ENCODE data around the gene UBASH3B. TPM values are rescaled to one million over a fixed set of nuclear protein-coding genes. Genes with fewer than 3 reads are reported as not detected.
A peak's percentile ranks its signal among the peaks of the same experiment; 100 is the strongest.

Gene UBASH3B
- polyA plus RNA-seq, 4 donors, result 0.89 to 2.1 (median 1.0) TPM

GRCh38 chr11:122652495-122652894 lies 3.0 kb upstream of the UBASH3B start:
- no peak overlapping the region for H3K4me3 ChIP-seq (ENCODE audit: low read depth in 1 of 3, low read length in 3 of 3)
- no peak overlapping the region for H3K27ac ChIP-seq (ENCODE audit: low read depth in 1 of 3, low read length in 2 of 3)
- H3K36me3 ChIP-seq (ENCODE audit: control insufficient read depth in 3 of 3, insufficient read depth in 2 of 3, low read depth in 1 of 3, low read length in 3 of 3), result no peaks in the 10 kb centered on the region
- no peaks in the 10 kb centered on the region for H3K9me3 ChIP-seq (ENCODE audit: control insufficient read depth in 2 of 2, insufficient read depth in 1 of 2, low read depth in 1 of 2, low read length in 1 of 2)
- WGBS, 3 donors, result 62 to 75% (median 63%) methylated on average over 2 of the region's 2 CpGs
- H3K4me1 ChIP-seq (ENCODE audit: control insufficient read depth in 3 of 3, insufficient read depth in 2 of 3, low read depth in 1 of 3, low read length in 2 of 3), result peaks cover 0 to 9% (median 4%) of the 10 kb centered on the region in 3 donors
- DNase-seq (no peak), FAIRE-seq (no peak)
- H3K27me3 ChIP-seq (ENCODE audit: control insufficient read depth in 3 of 3, insufficient read depth in 3 of 3, low read length in 3 of 3), result peaks cover 0 to 33% (median 0%) of the 10 kb centered on the region in 3 donors

- peaks cover 0 to 5% of the 10 kb centered on the region in 2 donors for H3K9me3 ChIP-seq (ENCODE audit: control insufficient read depth in 2 of 2, insufficient read depth in 1 of 2, low read depth in 1 of 2, low read length in 1 of 2)
- no peak overlapping the region for H3K4me3 ChIP-seq (ENCODE audit: low read depth in 1 of 3, low read length in 3 of 3)
- H3K4me1 ChIP-seq (ENCODE audit: control insufficient read depth in 3 of 3, insufficient read depth in 2 of 3, low read depth in 1 of 3, low read length in 2 of 3), result peaks cover 0 to 9% (median 4%) of the 10 kb centered on the region in 3 donors
- DNase-seq (no peak), FAIRE-seq (no peak)
- H3K27ac ChIP-seq (ENCODE audit: low read depth in 1 of 3, low read length in 2 of 3), result no peak overlapping the region
- H3K36me3 ChIP-seq (ENCODE audit: control insufficient read depth in 3 of 3, insufficient read depth in 2 of 3, low read depth in 1 of 3, low read length in 3 of 3), result no peaks in the 10 kb centered on the region
- peaks cover 0 to 36% (median 0%) of the 10 kb centered on the region in 3 donors for H3K27me3 ChIP-seq (ENCODE audit: control insufficient read depth in 3 of 3, insufficient read depth in 3 of 3, low read length in 3 of 3)
- WGBS, 3 donors, result 61 to 75% (median 72%) methylated on average over 7 of the region's 7 CpGs
Observed at GRCh38 chr11:122653916-122654585, 1.5 kb upstream of the UBASH3B start.

- WGBS, 3 donors, result 0 to 1% (median 0%) methylated on average over 58 to 66 of the region's 66 CpGs
- peak overlapping the region; percentile 78 to 83 (median 81) for H3K4me3 ChIP-seq (ENCODE audit: low read depth in 1 of 3, low read length in 3 of 3)
- H3K27me3 ChIP-seq (ENCODE audit: control insufficient read depth in 3 of 3, insufficient read depth in 3 of 3, low read length in 3 of 3), result peaks cover 0 to 38% (median 0%) of the 10 kb centered on the region in 3 donors
- H3K4me1 ChIP-seq (ENCODE audit: control insufficient read depth in 3 of 3, insufficient read depth in 2 of 3, low read depth in 1 of 3, low read length in 2 of 3), result peaks cover 0 to 9% (median 4%) of the 10 kb centered on the region in 3 donors
- peaks cover 0 to 5% of the 10 kb centered on the region in 2 donors for H3K9me3 ChIP-seq (ENCODE audit: control insufficient read depth in 2 of 2, insufficient read depth in 1 of 2, low read depth in 1 of 2, low read length in 1 of 2)
- no peaks in the 10 kb centered on the region for H3K36me3 ChIP-seq (ENCODE audit: control insufficient read depth in 3 of 3, insufficient read depth in 2 of 3, low read depth in 1 of 3, low read length in 3 of 3)
- H3K27ac ChIP-seq (ENCODE audit: low read depth in 1 of 3, low read length in 2 of 3), result peak overlapping the region; percentile 47 to 95 (median 67)
- FAIRE-seq (no peak), DNase-seq (peak; percentile 34 to 72)
Observed at GRCh38 chr11:122656073-122656630, 630 bp downstream of the UBASH3B start.

- Histone ChIP-seq H3K36me3 (ENCODE audit: control insufficient read depth in 3 of 3, insufficient read depth in 2 of 3, low read depth in 1 of 3, low read length in 3 of 3) (no peaks in the 10 kb centered on the region), H3K4me3 (ENCODE audit: low read depth in 1 of 3, low read length in 3 of 3) (peak overlapping the region; percentile 78 to 83 (median 81)), H3K9me3 (ENCODE audit: control insufficient read depth in 2 of 2, insufficient read depth in 1 of 2, low read depth in 1 of 2, low read length in 1 of 2) (peaks cover 0 to 5% of the 10 kb centered on the region in 2 donors), H3K27me3 (ENCODE audit: control insufficient read depth in 3 of 3, insufficient read depth in 3 of 3, low read length in 3 of 3) (peaks cover 0 to 38% (median 0%) of the 10 kb centered on the region in 3 donors), H3K27ac (ENCODE audit: low read depth in 1 of 3, low read length in 2 of 3) (peak overlapping the region in 2 of 3 donors; percentile 53 to 95), H3K4me1 (ENCODE audit: control insufficient read depth in 3 of 3, insufficient read depth in 2 of 3, low read depth in 1 of 3, low read length in 2 of 3) (peaks cover 0 to 9% (median 4%) of the 10 kb centered on the region in 3 donors)
- DNase-seq (peak in 1 of 2 donors; percentile 37), FAIRE-seq (no peak)
- 0 to 2% (median 1%) methylated on average over 16 to 25 of the region's 25 CpGs for WGBS, 3 donors
Observed at GRCh38 chr11:122656631-122657101, 1.1 kb downstream of the UBASH3B start.

- H3K4me1 ChIP-seq (ENCODE audit: control insufficient read depth in 3 of 3, insufficient read depth in 2 of 3, low read depth in 1 of 3, low read length in 2 of 3), result peaks cover 0 to 9% (median 4%) of the 10 kb centered on the region in 3 donors
- peaks cover 0 to 2% (median 0%) of the 10 kb centered on the region in 3 donors for H3K36me3 ChIP-seq (ENCODE audit: control insufficient read depth in 3 of 3, insufficient read depth in 2 of 3, low read depth in 1 of 3, low read length in 3 of 3)
- H3K9me3 ChIP-seq (ENCODE audit: control insufficient read depth in 2 of 2, insufficient read depth in 1 of 2, low read depth in 1 of 2, low read length in 1 of 2), result peaks cover 0 to 5% of the 10 kb centered on the region in 2 donors
- 86 to 95% (median 88%) methylated on average over 11 of the region's 11 CpGs for WGBS, 3 donors
- peaks cover 0 to 22% (median 0%) of the 10 kb centered on the region in 3 donors for H3K27me3 ChIP-seq (ENCODE audit: control insufficient read depth in 3 of 3, insufficient read depth in 3 of 3, low read length in 3 of 3)
- no peak for DNase-seq
- H3K27ac ChIP-seq (ENCODE audit: low read depth in 1 of 3, low read length in 2 of 3), result no peak overlapping the region
- no peak for FAIRE-seq
- no peak overlapping the region for H3K4me3 ChIP-seq (ENCODE audit: low read depth in 1 of 3, low read length in 3 of 3)
Observed at GRCh38 chr11:122659676-122660554, 4.4 kb downstream of the UBASH3B start.

- H3K36me3 ChIP-seq (ENCODE audit: control insufficient read depth in 3 of 3, insufficient read depth in 2 of 3, low read depth in 1 of 3, low read length in 3 of 3), result peaks cover 0 to 2% (median 0%) of the 10 kb centered on the region in 3 donors
- WGBS, 3 donors, result 71 to 82% (median 80%) methylated on average over 7 of the region's 7 CpGs
- H3K4me3 ChIP-seq (ENCODE audit: low read depth in 1 of 3, low read length in 3 of 3), result no peak overlapping the region
- DNase-seq (no peak), FAIRE-seq (no peak)
- peaks cover 0 to 17% (median 0%) of the 10 kb centered on the region in 3 donors for H3K27me3 ChIP-seq (ENCODE audit: control insufficient read depth in 3 of 3, insufficient read depth in 3 of 3, low read length in 3 of 3)
- peaks cover 0 to 5% of the 10 kb centered on the region in 2 donors for H3K9me3 ChIP-seq (ENCODE audit: control insufficient read depth in 2 of 2, insufficient read depth in 1 of 2, low read depth in 1 of 2, low read length in 1 of 2)
- H3K4me1 ChIP-seq (ENCODE audit: control insufficient read depth in 3 of 3, insufficient read depth in 2 of 3, low read depth in 1 of 3, low read length in 2 of 3), result peaks cover 0 to 5% (median 4%) of the 10 kb centered on the region in 3 donors
- H3K27ac ChIP-seq (ENCODE audit: low read depth in 1 of 3, low read length in 2 of 3), result no peak overlapping the region
Observed at GRCh38 chr11:122661182-122661945, 5.8 kb downstream of the UBASH3B start.

- 92 to 95% (median 94%) methylated on average over 13 of the region's 13 CpGs for WGBS, 3 donors
Observed at GRCh38 chr11:122663056-122663740, 7.7 kb downstream of the UBASH3B start.

More at GRCh38 chr11:122663056-122663740, 7.7 kb downstream of the UBASH3B start:
- peaks cover 0 to 2% (median 0%) of the 10 kb centered on the region in 3 donors for H3K27me3 ChIP-seq (ENCODE audit: control insufficient read depth in 3 of 3, insufficient read depth in 3 of 3, low read length in 3 of 3)
- no peak overlapping the region for H3K4me3 ChIP-seq (ENCODE audit: low read depth in 1 of 3, low read length in 3 of 3)
- FAIRE-seq (no peak), DNase-seq (no peak)
- H3K27ac ChIP-seq (ENCODE audit: low read depth in 1 of 3, low read length in 2 of 3), result no peak overlapping the region
- H3K4me1 ChIP-seq (ENCODE audit: control insufficient read depth in 3 of 3, insufficient read depth in 2 of 3, low read depth in 1 of 3, low read length in 2 of 3), result no peaks in the 10 kb centered on the region
- peaks cover 0 to 5% of the 10 kb centered on the region in 2 donors for H3K9me3 ChIP-seq (ENCODE audit: control insufficient read depth in 2 of 2, insufficient read depth in 1 of 2, low read depth in 1 of 2, low read length in 1 of 2)
- H3K36me3 ChIP-seq (ENCODE audit: control insufficient read depth in 3 of 3, insufficient read depth in 2 of 3, low read depth in 1 of 3, low read length in 3 of 3), result peaks cover 0 to 2% (median 0%) of the 10 kb centered on the region in 3 donors
